Left renal pelvis (tissue), 4 donors: ENCODE measurements around the gene SIRT2. TPM values are rescaled to one million over a fixed set of nuclear protein-coding genes. Genes with fewer than 3 reads are reported as not detected.

Source experiments
- DNase-seq, 4 donors: peaks; one replicate each; pipeline ENCODE4 v3.0.0-alpha.2; 2013; ENCODE audit warnings: low read depth in 4 of 4, low spot score in 3 of 4
- polyA plus RNA-seq, 4 donors: library from polyadenylated mRNA; unstranded; fragments of 120-200 nt; gene quantifications; one replicate each; pipeline ENCODE4 v1.2.1, GENCODE V29; 2013; ENCODE audit not compliant: insufficient read length in 4 of 4

SIRT2 gene
- polyA plus RNA-seq, 4 donors, result 37.9 to 48.3 (median 43.6) TPM

- no peak for DNase-seq
Measured at GRCh38 chr19:38848299-38849146, 50.9 kb downstream of the SIRT2 start.

- DNase-seq, result no peak
Measured at GRCh38 chr19:38846097-38846496, 53.3 kb downstream of the SIRT2 start.

GRCh38 chr19:38845374-38846024, 53.9 kb downstream of the SIRT2 start:
- no peak for DNase-seq

- no peak for DNase-seq
Measured at GRCh38 chr19:38844093-38844686, 55.2 kb downstream of the SIRT2 start.

- no peak for DNase-seq
Measured at GRCh38 chr19:38843175-38843758, 56.2 kb downstream of the SIRT2 start.

GRCh38 chr19:38842439-38843174, 56.8 kb downstream of the SIRT2 start:
- DNase-seq, result no peak

- DNase-seq, result no peak
Measured at GRCh38 chr19:38841787-38842438, 57.5 kb downstream of the SIRT2 start.

- no peak for DNase-seq
Measured at GRCh38 chr19:38841180-38841766, 58.1 kb downstream of the SIRT2 start.

GRCh38 chr19:38840583-38840968, 58.8 kb downstream of the SIRT2 start:
- no peak for DNase-seq

GRCh38 chr19:38839816-38840582, 59.4 kb downstream of the SIRT2 start:
- DNase-seq, result no peak

GRCh38 chr19:38838986-38839761, 60.2 kb downstream of the SIRT2 start:
- no peak for DNase-seq

- DNase-seq, result no peak
Measured at GRCh38 chr19:38838208-38838985, 61.0 kb downstream of the SIRT2 start.

GRCh38 chr19:38837656-38838121, 61.7 kb downstream of the SIRT2 start:
- DNase-seq, result no peak

GRCh38 chr19:38836983-38837626, 62.3 kb downstream of the SIRT2 start:
- DNase-seq, result no peak

- DNase-seq, result no peak
Measured at GRCh38 chr19:38836159-38836982, 63.0 kb downstream of the SIRT2 start.

- DNase-seq, result no peak
Measured at GRCh38 chr19:38834590-38834989, 64.8 kb downstream of the SIRT2 start.
